Measurements from ENCODE around the gene IPCEF1. TPM values are rescaled to one million over a fixed set of nuclear protein-coding genes. Genes with fewer than 3 reads are reported as not detected.
A peak's percentile ranks its signal among the peaks of the same experiment; 100 is the strongest.

The IPCEF1 gene
- total RNA-seq, 4 donors from 2014 or later, result 0.37 to 8.7 (median 3.8) TPM

DNA sequence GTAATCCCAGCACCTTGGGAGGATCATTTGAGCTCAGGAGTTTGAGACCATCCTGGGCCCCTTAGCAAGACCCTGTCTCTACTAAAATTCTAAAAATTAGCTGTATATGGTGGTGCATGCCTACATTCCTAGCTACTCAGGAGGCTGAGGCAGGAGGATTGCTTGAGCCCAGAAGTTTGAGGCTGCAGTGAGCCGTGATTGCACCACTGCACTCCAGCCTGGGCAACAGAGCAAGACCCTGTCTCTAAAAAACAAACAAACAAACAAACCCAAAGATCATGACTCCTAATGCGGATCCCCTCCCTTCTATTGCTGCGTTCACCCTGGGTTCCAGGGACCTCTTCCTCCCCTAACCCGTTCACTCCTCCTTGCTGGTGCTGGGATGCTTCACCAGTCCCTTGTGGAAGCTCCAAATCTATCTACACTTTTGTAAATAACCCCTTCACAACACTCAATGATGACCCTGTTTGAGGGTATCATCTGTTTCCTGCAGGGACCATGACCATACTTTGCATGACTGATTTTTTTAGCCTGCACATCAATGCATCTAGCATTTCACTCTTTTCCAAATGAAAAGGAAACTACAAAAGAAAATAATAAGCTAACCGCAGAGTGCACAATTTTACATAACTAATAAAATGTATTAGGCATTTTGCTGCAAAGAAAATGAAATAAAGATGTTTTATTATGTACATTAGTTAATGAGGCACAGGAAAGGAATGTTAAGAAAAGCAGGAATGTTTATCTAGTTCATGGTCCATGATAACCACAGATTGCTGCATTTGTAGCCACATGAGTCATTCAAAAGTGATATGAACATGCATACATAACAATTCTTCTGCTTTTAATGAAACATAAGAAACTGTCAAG is 30.5 kb upstream of the IPCEF1 start:
- no peaks in the 10 kb centered on the region for H3K27me3 ChIP-seq
- H3K4me3 ChIP-seq, result no peak overlapping the region
- TF ChIP-seq EP300 (IDR thresholded peaks at IDR 0.05; ENCODE audit: low read depth) (no peak), POLR2A (IDR thresholded peaks at IDR 0.05) (no peak), POLR2AphosphoS5 (IDR thresholded peaks at IDR 0.05) (no peak)
- TF ChIP-seq, protein P1, sequence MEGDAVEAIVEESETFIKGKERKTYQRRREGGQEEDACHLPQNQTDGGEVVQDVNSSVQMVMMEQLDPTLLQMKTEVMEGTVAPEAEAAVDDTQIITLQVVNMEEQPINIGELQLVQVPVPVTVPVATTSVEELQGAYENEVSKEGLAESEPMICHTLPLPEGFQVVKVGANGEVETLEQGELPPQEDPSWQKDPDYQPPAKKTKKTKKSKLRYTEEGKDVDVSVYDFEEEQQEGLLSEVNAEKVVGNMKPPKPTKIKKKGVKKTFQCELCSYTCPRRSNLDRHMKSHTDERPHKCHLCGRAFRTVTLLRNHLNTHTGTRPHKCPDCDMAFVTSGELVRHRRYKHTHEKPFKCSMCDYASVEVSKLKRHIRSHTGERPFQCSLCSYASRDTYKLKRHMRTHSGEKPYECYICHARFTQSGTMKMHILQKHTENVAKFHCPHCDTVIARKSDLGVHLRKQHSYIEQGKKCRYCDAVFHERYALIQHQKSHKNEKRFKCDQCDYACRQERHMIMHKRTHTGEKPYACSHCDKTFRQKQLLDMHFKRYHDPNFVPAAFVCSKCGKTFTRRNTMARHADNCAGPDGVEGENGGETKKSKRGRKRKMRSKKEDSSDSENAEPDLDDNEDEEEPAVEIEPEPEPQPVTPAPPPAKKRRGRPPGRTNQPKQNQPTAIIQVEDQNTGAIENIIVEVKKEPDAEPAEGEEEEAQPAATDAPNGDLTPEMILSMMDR (IDR thresholded peaks at IDR 0.05), result no peak
- peaks cover 0 to 4% (median 0%) of the 10 kb centered on the region in 4 donors for H3K4me1 ChIP-seq
- in situ Hi-C loops (cut with MboI; ENCODE audit: low pct_ligation_motif_present in 1 of 4, low pct_unique_long_range_greater_than_20kb in 1 of 4, low sequenced_read_pairs in 3 of 4), result no loop called here
- DNase-seq, result no peak
- H3K36me3 ChIP-seq, result no peaks in the 10 kb centered on the region
- no peak overlapping the region for H3K27ac ChIP-seq
- WGBS, 2 donors (ENCODE audit: low coverage in 1 of 2), result 85 to 100% methylated on average over 3 to 5 of the region's 5 CpGs
- H3K9me3 ChIP-seq, result no peaks in the 10 kb centered on the region
- intact Hi-C loops (cut with DNase I; ENCODE audit: low total_unique reads), result no loop called here

DNA sequence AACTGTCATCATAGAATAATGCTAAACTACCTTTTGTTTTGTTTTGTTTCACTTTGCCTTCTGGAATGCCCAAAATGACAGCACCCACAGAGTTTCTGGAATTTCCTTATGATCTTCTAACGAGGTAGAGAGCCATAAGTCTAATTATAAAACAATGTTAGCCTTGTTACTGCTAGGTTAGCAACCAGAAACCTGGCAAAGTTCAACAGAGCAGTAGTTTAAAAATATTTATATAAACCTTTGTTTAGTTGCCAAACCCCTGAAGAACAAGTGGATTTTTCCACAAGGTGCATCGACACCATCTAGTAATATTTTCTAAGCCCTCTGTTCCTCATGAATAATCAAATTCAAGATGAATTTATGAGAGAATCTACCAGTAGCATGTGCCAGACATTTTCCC is 27.6 kb upstream of the IPCEF1 start:
- H3K36me3 ChIP-seq, result no peaks in the 10 kb centered on the region
- H3K4me3 ChIP-seq, result no peak overlapping the region
- H3K27me3 ChIP-seq, result no peaks in the 10 kb centered on the region
- peaks cover 0 to 4% (median 0%) of the 10 kb centered on the region in 4 donors for H3K4me1 ChIP-seq
- DNase-seq, result no peak
- no peak for TF ChIP-seq POLR2AphosphoS5 (IDR thresholded peaks at IDR 0.05)
- no peak for TF ChIP-seq POLR2A (IDR thresholded peaks at IDR 0.05)
- TF ChIP-seq EP300 (IDR thresholded peaks at IDR 0.05; ENCODE audit: low read depth), result no peak
- TF ChIP-seq, protein P1 (IDR thresholded peaks at IDR 0.05), result no peak
- in situ Hi-C loops (cut with MboI; ENCODE audit: low pct_ligation_motif_present in 1 of 4, low pct_unique_long_range_greater_than_20kb in 1 of 4, low sequenced_read_pairs in 3 of 4), result no loop called here
- intact Hi-C loops (cut with DNase I; ENCODE audit: low total_unique reads), result no loop called here
- no peaks in the 10 kb centered on the region for H3K9me3 ChIP-seq
- WGBS, 2 donors (ENCODE audit: low coverage in 1 of 2), result 22 to 29% methylated on average over 2 of the region's 2 CpGs
- peak overlapping the region in 1 of 4 donors; percentile 34 for H3K27ac ChIP-seq

DNA sequence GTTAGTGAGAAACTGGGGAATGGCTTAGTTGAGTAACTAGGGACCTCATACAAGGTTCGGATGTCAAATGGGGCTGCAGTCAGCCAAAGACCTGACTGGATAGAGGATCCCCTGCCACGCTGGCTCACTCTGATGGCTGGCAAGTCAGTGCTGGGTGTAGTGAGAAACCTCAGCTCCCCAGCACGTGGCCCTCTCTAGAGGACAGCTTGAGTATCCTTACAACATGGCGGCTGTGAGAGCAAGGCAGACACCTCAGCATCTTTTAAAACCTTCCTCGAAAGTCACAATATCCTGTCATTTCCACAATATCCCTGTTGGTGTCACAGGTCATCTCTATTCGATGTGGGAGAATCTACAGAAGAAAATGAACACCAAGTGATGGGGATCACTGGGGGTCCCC is 26.7 kb upstream of the IPCEF1 start:
- no peak for TF ChIP-seq POLR2AphosphoS5 (IDR thresholded peaks at IDR 0.05)
- no peak for TF ChIP-seq POLR2A (IDR thresholded peaks at IDR 0.05)
- TF ChIP-seq, protein P1 (IDR thresholded peaks at IDR 0.05), result no peak
- TF ChIP-seq EP300 (IDR thresholded peaks at IDR 0.05; ENCODE audit: low read depth), result no peak
- H3K36me3 ChIP-seq, result no peaks in the 10 kb centered on the region
- H3K27ac ChIP-seq, result no peak overlapping the region
- intact Hi-C loops (cut with DNase I; ENCODE audit: low total_unique reads) (no loop called here), in situ Hi-C loops (cut with MboI; ENCODE audit: low pct_ligation_motif_present in 1 of 4, low pct_unique_long_range_greater_than_20kb in 1 of 4, low sequenced_read_pairs in 3 of 4) (no loop called here)
- H3K4me1 ChIP-seq, result peaks cover 0 to 4% (median 0%) of the 10 kb centered on the region in 4 donors
- H3K27me3 ChIP-seq, result no peaks in the 10 kb centered on the region
- H3K9me3 ChIP-seq, result no peaks in the 10 kb centered on the region
- no peak overlapping the region for H3K4me3 ChIP-seq
- DNase-seq, result no peak
- WGBS, 2 donors (ENCODE audit: low coverage in 1 of 2), result 89% methylated on average over 6 of the region's 6 CpGs; no CpG with 5 or more reads in 1 of the 2 donors

DNA sequence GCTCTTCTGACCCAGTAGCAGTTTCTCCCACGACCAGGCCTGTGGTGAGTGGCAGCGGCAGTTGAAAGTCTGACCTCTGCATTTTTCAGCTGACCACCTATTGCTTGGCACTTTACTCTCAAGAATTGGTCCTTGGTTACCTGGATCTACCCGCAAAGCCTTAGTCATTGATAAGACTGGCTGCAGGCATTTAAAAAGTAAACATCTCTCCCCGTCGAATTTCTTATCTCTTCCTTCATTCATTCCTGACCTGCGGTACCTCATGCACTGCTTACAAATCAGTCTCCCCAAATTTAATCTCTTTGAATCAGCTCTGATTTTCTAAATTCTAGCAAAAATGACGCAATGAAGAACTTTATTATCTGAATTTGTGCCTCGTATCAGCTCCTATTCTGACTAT is 26.1 kb upstream of the IPCEF1 start:
- 85 to 87% methylated on average over 6 to 8 of the region's 8 CpGs for WGBS, 2 donors (ENCODE audit: low coverage in 1 of 2)
- Histone ChIP-seq H3K4me1 (peaks cover 0 to 4% (median 0%) of the 10 kb centered on the region in 4 donors), H3K27me3 (no peaks in the 10 kb centered on the region), H3K4me3 (no peak overlapping the region), H3K9me3 (no peaks in the 10 kb centered on the region), H3K36me3 (no peaks in the 10 kb centered on the region), H3K27ac (no peak overlapping the region)
- in situ Hi-C loops (cut with MboI; ENCODE audit: low pct_ligation_motif_present in 1 of 4, low pct_unique_long_range_greater_than_20kb in 1 of 4, low sequenced_read_pairs in 3 of 4) (no loop called here), intact Hi-C loops (cut with DNase I; ENCODE audit: low total_unique reads) (no loop called here)
- no peak for DNase-seq
- TF ChIP-seq POLR2AphosphoS5 (IDR thresholded peaks at IDR 0.05), result no peak
- TF ChIP-seq EP300 (IDR thresholded peaks at IDR 0.05; ENCODE audit: low read depth), result no peak
- no peak for TF ChIP-seq POLR2A (IDR thresholded peaks at IDR 0.05)
- TF ChIP-seq, protein P1 (IDR thresholded peaks at IDR 0.05), result no peak

All from transverse colon (tissue), 4 donors.